OCI-LY1 (cell line): ENCODE results near the gene ARID3A.
A peak's percentile ranks its signal among the peaks of the same experiment; 100 is the strongest.

Experiments
- H2AFZ ChIP-seq: fragments of 200-600 bp; sonication (generic), shearing (Covaris generic); 2 replicates; pipeline ENCODE4 v1.6.0; 2014; ENCODE audit warnings: antibody characterized with exemption, mild to moderate bottlenecking, low read length
- H3F3A ChIP-seq: fragments of 200-600 bp; sonication (generic), shearing (Covaris generic); 2 replicates; pipeline ENCODE4 v1.6.0; 2014; ENCODE audit warnings: mild to moderate bottlenecking, antibody characterized with exemption, low read length, moderate library complexity; ENCODE audit not compliant: insufficient read depth
- H3K27ac ChIP-seq: fragments of 200-600 bp; sonication (generic); 2 replicates; pipeline ENCODE4 v1.5.1; 2014; ENCODE audit warnings: low read length, mixed run types, mild to moderate bottlenecking, low read depth; ENCODE audit not compliant: poor library complexity, severe bottlenecking
- H3K27me3 ChIP-seq: fragments of 200-600 bp; sonication (generic); 2 replicates; pipeline ENCODE4 v1.6.0; 2014; ENCODE audit warnings: antibody characterized with exemption, mild to moderate bottlenecking, low read length, moderate library complexity; ENCODE audit not compliant: insufficient read depth
- H3K36me3 ChIP-seq: fragments of 200-600 bp; sonication (generic); 2 replicates; pipeline ENCODE4 v1.6.1; 2014; ENCODE audit warnings: mild to moderate bottlenecking, antibody characterized with exemption, low read length, moderate library complexity, mixed read lengths; ENCODE audit not compliant: insufficient read depth
- H3K4me1 ChIP-seq: fragments of 200-600 bp; sonication (generic); 2 replicates; pipeline ENCODE4 v1.5.1; 2014; ENCODE audit warnings: mild to moderate bottlenecking, low read length, moderate library complexity; ENCODE audit not compliant: insufficient read depth, severe bottlenecking
- H3K4me2 ChIP-seq: fragments of 200-600 bp; sonication (generic), shearing (Covaris generic); 2 replicates; pipeline ENCODE4 v1.6.1; 2014; ENCODE audit warnings: low read length
- H3K4me3 ChIP-seq: fragments of 200-600 bp; sonication (generic); 2 replicates; pipeline ENCODE4 v1.5.1; 2014; ENCODE audit warnings: low read length, low read depth, mild to moderate bottlenecking, mixed read lengths; ENCODE audit not compliant: poor library complexity, severe bottlenecking
- H3K79me2 ChIP-seq: fragments of 200-600 bp; shearing (Covaris generic); 2 replicates; pipeline ENCODE4 v1.6.1; 2016; ENCODE audit warnings: mixed run types, low read length, mixed read lengths; ENCODE audit not compliant: insufficient read depth
- H3K9ac ChIP-seq: fragments of 200-600 bp; sonication (generic), shearing (Covaris generic); 2 replicates; pipeline ENCODE4 v1.6.1; 2014; ENCODE audit warnings: mild to moderate bottlenecking, low read length, mixed read lengths
- H3K9me2 ChIP-seq: fragments of 200-600 bp; sonication (generic), shearing (Covaris generic); 2 replicates; pipeline ENCODE4 v1.6.1; 2014; ENCODE audit warnings: low read depth, mild to moderate bottlenecking, low read length, mixed read lengths
- H3K9me3 ChIP-seq: fragments of 200-600 bp; shearing (Covaris generic); 2 replicates; pipeline ENCODE4 v1.6.1; 2014; ENCODE audit warnings: low read length, mixed read lengths
- H4K20me1 ChIP-seq: fragments of 200-600 bp; sonication (generic), shearing (Covaris generic); 2 replicates; pipeline ENCODE4 v1.6.0; 2016; ENCODE audit warnings: mild to moderate bottlenecking, low read length; ENCODE audit not compliant: insufficient read depth
- EZH2 ChIP-seq: fragments of 200-600 bp; sonication (generic), shearing (Covaris generic); IDR thresholded peaks from 2 replicates; pipeline ENCODE4 v1.8.0; 2017; ENCODE audit warnings: borderline replicate concordance, mixed run types, mild to moderate bottlenecking, antibody characterized with exemption, low read length, moderate library complexity, mixed read lengths
- TF ChIP-seq, protein P1 (sequence below): fragments of 200-600 bp; sonication (generic), shearing (Covaris generic); IDR thresholded peaks from 2 replicates; pipeline ENCODE4 v1.5.1; 2017; ENCODE audit warnings: mild to moderate bottlenecking, antibody characterized with exemption, low read length, moderate library complexity, mixed read lengths

Gene ARID3A

DNA sequence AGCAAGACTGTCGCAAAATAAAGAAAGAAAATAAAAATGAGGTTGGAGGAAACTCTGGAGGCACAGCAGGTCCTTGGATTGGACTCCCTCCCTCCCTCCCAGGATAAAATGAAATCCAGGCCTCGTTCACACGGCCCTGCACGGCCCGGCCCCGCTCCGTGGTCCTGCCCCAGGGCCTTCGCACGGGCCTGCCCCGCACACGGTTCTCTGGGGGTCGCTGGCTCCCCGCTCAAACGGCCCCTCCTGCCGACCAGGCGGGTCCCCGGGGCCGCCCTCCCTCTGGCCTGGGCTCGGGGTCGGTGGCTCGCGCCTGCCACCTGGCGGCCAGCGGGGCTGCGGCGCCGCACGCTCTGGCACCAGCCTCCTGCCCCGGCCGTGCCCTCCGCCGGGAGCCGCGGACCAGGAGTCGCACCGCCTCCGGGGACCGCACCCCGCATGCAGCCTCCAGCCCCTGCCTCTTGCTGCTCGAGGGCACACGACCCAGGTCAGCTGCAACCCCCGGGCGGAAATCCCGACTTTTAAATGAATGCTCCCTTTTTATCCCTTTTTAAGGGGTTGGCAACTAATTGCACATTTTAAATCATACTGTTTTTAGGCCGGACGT, 56.8 kb downstream of the ARID3A start:
- Histone ChIP-seq H4K20me1 (no peaks in the 10 kb centered on the region), H3K36me3 (peaks cover 10% of the 10 kb centered on the region; the same call in 1 of the 2 replicates), H3K4me1 (peaks cover 16% of the 10 kb centered on the region), H3F3A (no peaks in the 10 kb centered on the region), H3K9me3 (no peaks in the 10 kb centered on the region), H3K9ac (no peak overlapping the region), H3K4me3 (no peak overlapping the region), H3K79me2 (no peaks in the 10 kb centered on the region), H2AFZ (no peak overlapping the region), H3K9me2 (no peaks in the 10 kb centered on the region), H3K27me3 (no peaks in the 10 kb centered on the region; the same call in 1 of the 2 replicates), H3K27ac (no peak overlapping the region), H3K4me2 (peak overlapping the region; percentile 31; the same call in 1 of the 2 replicates)
- TF ChIP-seq EZH2 = no peak
- TF ChIP-seq, protein P1, sequence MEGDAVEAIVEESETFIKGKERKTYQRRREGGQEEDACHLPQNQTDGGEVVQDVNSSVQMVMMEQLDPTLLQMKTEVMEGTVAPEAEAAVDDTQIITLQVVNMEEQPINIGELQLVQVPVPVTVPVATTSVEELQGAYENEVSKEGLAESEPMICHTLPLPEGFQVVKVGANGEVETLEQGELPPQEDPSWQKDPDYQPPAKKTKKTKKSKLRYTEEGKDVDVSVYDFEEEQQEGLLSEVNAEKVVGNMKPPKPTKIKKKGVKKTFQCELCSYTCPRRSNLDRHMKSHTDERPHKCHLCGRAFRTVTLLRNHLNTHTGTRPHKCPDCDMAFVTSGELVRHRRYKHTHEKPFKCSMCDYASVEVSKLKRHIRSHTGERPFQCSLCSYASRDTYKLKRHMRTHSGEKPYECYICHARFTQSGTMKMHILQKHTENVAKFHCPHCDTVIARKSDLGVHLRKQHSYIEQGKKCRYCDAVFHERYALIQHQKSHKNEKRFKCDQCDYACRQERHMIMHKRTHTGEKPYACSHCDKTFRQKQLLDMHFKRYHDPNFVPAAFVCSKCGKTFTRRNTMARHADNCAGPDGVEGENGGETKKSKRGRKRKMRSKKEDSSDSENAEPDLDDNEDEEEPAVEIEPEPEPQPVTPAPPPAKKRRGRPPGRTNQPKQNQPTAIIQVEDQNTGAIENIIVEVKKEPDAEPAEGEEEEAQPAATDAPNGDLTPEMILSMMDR = peak; percentile 87

DNA sequence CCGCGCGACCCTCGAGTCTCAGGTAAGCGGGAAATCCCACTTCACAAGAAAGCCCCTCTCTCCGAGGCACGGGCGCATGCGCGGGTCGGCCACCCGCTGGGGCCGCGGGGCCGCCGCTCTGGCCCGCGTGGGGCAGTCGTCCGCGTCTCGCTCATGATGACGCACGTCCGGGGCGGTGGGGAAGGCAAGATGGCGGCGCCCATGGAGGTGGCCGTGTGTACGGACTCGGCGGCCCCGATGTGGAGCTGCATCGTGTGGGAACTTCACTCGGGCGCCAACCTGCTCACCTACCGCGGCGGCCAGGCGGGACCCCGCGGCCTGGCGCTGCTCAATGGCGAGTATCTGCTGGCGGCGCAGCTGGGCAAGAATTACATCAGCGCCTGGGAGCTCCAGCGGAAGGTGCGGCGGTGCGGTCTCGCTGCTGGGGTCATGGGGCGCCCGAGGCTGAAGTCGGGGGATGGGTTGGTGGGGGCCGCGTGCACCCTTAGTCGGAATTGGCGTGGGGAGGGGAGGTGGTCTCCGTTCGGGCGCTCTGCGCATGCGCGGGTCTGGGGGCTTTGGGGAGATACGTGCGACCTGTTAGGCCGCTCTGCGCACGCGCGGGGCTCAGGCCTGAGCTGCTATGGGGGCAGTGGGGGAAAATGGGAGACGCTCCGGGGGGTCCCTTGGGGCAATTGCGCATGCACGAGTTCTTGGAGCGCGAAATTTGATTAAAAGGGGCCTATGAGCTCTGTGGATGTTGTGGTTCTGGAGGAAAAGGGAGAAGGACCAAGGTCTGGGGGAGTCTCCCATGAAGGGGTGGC, 58.5 kb downstream of the ARID3A start, which contains the start of gene WDR18:
Gene WDR18 (plus strand): TSS at position 181 of the 803 bp plus-strand sequence. CDS start 9 bp downstream, at position 190.
- no peaks in the 10 kb centered on the region for H3K9me2 ChIP-seq
- H3K9ac ChIP-seq = peak within 1 kb of the TSS; percentile 80
- no peaks in the 10 kb centered on the region for H3F3A ChIP-seq
- H3K4me2 ChIP-seq = peak within 1 kb of the TSS; percentile 83
- H3K27ac ChIP-seq = peak within 1 kb of the TSS; percentile 16
- H3K9me3 ChIP-seq = no peaks in the 10 kb centered on the region
- no peak within 1 kb of the TSS for H2AFZ ChIP-seq
- H3K79me2 ChIP-seq = no peaks in the 10 kb centered on the region
- H3K4me3 ChIP-seq = peak within 1 kb of the TSS; percentile 78
- H3K27me3 ChIP-seq = no peaks in the 10 kb centered on the region; the same call in 1 of the 2 replicates
- no peaks in the 10 kb centered on the region for H4K20me1 ChIP-seq
- TF ChIP-seq EZH2 = no peak
- TF ChIP-seq, protein P1 = no peak
- H3K36me3 ChIP-seq = peaks cover 17% of the 10 kb centered on the region; the same call in 1 of the 2 replicates
- H3K4me1 ChIP-seq = peaks cover 16% of the 10 kb centered on the region

DNA sequence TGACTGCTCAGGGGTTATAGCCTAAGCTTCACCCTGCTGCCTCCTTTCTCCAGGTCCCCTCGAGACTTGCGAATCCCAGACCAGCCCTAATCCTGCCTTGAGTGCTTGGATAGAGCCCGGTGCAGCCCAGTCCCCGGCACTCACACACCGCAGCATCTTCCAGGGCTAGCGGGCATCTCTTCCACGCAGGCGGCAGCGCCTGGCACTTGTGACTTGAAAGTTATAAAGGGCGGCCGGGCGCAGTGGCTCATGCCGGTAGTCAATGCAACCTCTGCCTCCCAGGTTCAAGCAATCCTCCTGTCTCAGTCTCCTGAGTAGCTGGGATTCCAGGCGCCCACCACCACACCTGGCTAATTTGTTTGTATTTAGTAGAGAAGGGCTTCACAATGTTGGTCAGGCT, 60.2 kb downstream of the ARID3A start:
- H3K4me2 ChIP-seq = no peak overlapping the region
- no peaks in the 10 kb centered on the region for H3F3A ChIP-seq
- no peaks in the 10 kb centered on the region for H3K9me2 ChIP-seq
- TF ChIP-seq, protein P1 = no peak
- TF ChIP-seq EZH2 = no peak
- no peak overlapping the region for H2AFZ ChIP-seq
- H3K27ac ChIP-seq = no peak overlapping the region
- H3K27me3 ChIP-seq = no peaks in the 10 kb centered on the region
- H3K36me3 ChIP-seq = peaks cover 28% of the 10 kb centered on the region
- H3K9ac ChIP-seq = no peak overlapping the region
- peaks cover 16% of the 10 kb centered on the region for H3K4me1 ChIP-seq
- no peaks in the 10 kb centered on the region for H4K20me1 ChIP-seq
- no peaks in the 10 kb centered on the region for H3K79me2 ChIP-seq
- no peak overlapping the region for H3K4me3 ChIP-seq
- no peaks in the 10 kb centered on the region for H3K9me3 ChIP-seq
